Endothelial cell (in vitro differentiated cells): ENCODE measurements around the gene PSMF1. TPM values are rescaled to one million over a fixed set of nuclear protein-coding genes. Genes with fewer than 3 reads are reported as not detected.

ENCODE experiments used
- DNase-seq: peaks from one replicate; pipeline ENCODE4 v3.0.0; 2021; ENCODE audit warnings: low spot score
- H3K27ac Mint-ChIP-seq: one replicate; pipeline ENCODE4 v1.8.0; 2021; ENCODE audit warnings: mixed read lengths, inconsistent platforms; ENCODE audit not compliant: unreplicated experiment
- H3K27me3 Mint-ChIP-seq: one replicate; pipeline ENCODE4 v1.8.0; 2021; ENCODE audit warnings: mild to moderate bottlenecking, moderate library complexity, mixed read lengths, inconsistent platforms; ENCODE audit not compliant: unreplicated experiment
- H3K36me3 Mint-ChIP-seq: one replicate; pipeline ENCODE4 v1.8.0; 2021; ENCODE audit warnings: mild to moderate bottlenecking, low read depth, mixed read lengths, inconsistent platforms; ENCODE audit not compliant: unreplicated experiment
- H3K4me1 Mint-ChIP-seq: one replicate; pipeline ENCODE4 v1.8.0; 2021; ENCODE audit warnings: mild to moderate bottlenecking, mixed read lengths, inconsistent platforms; ENCODE audit not compliant: unreplicated experiment
- H3K4me3 Mint-ChIP-seq: one replicate; pipeline ENCODE4 v1.8.0; 2021; ENCODE audit warnings: mild to moderate bottlenecking, mixed read lengths, inconsistent platforms; ENCODE audit not compliant: unreplicated experiment
- H3K9me3 Mint-ChIP-seq: one replicate; pipeline ENCODE4 v1.8.0; 2021; ENCODE audit warnings: mixed read lengths, inconsistent platforms; ENCODE audit not compliant: unreplicated experiment
- total RNA-seq: library from RNA; stranded (reverse); fragmentation: NEBNext Ultra II Directional; extraction: Animal tissue kit (Norgen Biotek cat#: 25700); gene quantifications from one replicate; pipeline ENCODE4 v1.2.1, GENCODE V29; 2021; ENCODE audit not compliant: unreplicated experiment
- TF ChIP-seq, protein P1 (sequence below): fragments of 200-600 bp; sonication (generic); IDR thresholded peaks from one replicate; pipeline ENCODE4 v1.5.0; 2021; ENCODE audit warnings: antibody characterized with exemption; ENCODE audit not compliant: unreplicated experiment

Gene PSMF1
- total RNA-seq, 1 donor from 2014 or later = 91.7 TPM

DNA sequence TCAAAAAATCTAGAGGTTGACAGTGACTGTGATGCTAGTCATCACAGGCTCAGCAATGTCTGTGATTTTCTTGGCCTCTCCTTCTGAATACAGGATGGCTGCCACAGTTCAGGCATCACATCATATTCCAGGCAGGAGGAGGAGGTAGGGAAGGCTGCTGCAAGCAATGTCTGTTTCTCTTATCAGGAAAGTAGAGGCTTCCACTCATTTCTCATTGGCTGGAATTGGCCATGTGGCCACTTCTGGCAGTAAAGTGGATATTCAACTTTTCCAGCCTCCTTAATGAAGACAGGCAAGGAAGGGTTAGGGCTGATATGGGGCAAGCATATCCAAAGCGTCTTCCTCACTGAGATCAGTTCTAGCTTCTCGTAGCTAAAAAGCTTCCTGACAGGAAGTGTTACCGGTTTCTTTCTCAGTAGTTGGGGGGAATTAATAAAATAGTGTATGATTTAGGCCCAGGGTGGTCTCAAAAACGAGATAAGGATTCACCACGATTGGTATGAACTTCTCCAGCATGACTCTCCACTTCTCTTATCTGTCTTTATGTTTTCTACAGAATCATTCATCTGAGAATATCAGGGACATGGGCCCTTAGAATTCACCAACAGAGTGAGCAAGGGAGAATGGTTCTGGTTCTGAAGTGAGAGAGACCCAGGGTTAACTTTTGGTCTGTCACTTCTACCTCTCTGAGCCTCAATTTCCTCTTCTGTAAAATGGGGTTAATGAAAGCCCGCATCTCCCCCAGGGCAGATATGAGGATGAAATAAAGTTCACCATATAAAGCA lies 32.7 kb upstream of the PSMF1 start:
- Mint-ChIP-seq H3K27ac (no peak overlapping the region), H3K4me1 (no peaks in the 10 kb centered on the region), H3K27me3 (peaks cover 5% of the 10 kb centered on the region), H3K4me3 (no peak overlapping the region), H3K9me3 (no peaks in the 10 kb centered on the region), H3K36me3 (peaks cover 9% of the 10 kb centered on the region)
- DNase-seq = no peak
- TF ChIP-seq, protein P1, sequence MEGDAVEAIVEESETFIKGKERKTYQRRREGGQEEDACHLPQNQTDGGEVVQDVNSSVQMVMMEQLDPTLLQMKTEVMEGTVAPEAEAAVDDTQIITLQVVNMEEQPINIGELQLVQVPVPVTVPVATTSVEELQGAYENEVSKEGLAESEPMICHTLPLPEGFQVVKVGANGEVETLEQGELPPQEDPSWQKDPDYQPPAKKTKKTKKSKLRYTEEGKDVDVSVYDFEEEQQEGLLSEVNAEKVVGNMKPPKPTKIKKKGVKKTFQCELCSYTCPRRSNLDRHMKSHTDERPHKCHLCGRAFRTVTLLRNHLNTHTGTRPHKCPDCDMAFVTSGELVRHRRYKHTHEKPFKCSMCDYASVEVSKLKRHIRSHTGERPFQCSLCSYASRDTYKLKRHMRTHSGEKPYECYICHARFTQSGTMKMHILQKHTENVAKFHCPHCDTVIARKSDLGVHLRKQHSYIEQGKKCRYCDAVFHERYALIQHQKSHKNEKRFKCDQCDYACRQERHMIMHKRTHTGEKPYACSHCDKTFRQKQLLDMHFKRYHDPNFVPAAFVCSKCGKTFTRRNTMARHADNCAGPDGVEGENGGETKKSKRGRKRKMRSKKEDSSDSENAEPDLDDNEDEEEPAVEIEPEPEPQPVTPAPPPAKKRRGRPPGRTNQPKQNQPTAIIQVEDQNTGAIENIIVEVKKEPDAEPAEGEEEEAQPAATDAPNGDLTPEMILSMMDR = no peak

DNA sequence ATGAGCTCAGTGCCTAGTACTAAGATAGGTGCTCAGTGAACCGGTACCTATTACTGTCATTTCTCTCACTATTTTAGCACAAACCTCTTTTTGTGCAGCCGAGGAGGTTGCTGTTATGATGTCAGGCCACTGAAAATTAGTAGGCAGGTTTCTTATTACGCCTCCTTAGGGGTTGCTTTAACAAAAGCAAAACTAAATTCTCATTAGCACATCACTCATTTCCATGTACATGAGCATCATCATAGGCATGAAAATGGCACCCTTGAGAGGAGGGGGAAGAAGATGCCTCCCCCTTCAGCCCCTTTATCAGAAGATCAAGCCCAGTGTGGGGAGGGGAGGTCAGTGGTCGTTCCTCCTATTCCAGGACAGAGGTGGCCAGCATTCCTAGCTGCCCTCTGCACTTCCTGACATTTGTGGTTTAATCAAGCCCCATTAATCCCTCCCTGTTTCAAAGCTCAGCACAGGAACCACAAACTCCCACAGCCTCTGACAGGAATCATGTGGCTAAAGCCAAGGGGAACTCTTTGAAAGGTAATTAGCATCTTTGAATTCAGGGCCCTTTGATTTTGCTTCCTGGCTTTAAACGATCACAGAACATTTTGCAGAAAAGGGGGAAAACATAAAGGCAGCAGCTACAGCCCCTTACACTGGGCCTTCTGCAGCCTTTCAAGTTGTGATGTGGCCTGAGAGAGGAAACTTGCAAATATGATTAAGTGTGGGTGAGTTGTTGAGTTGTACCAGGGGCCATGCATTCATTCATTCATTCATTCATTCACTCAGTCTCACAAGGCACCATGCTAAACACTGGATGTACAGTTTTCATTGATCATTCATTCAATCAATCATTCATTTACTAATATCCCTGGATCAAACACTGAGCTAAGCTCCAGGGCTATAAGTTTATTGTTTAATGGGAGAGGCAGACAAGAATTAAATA lies 31.9 kb upstream of the PSMF1 start:
- Mint-ChIP-seq H3K36me3 (peaks cover 12% of the 10 kb centered on the region), H3K9me3 (no peaks in the 10 kb centered on the region), H3K27me3 (peaks cover 5% of the 10 kb centered on the region), H3K27ac (no peak overlapping the region), H3K4me1 (no peaks in the 10 kb centered on the region), H3K4me3 (no peak overlapping the region)
- no peak for DNase-seq
- TF ChIP-seq, protein P1 = no peak

DNA sequence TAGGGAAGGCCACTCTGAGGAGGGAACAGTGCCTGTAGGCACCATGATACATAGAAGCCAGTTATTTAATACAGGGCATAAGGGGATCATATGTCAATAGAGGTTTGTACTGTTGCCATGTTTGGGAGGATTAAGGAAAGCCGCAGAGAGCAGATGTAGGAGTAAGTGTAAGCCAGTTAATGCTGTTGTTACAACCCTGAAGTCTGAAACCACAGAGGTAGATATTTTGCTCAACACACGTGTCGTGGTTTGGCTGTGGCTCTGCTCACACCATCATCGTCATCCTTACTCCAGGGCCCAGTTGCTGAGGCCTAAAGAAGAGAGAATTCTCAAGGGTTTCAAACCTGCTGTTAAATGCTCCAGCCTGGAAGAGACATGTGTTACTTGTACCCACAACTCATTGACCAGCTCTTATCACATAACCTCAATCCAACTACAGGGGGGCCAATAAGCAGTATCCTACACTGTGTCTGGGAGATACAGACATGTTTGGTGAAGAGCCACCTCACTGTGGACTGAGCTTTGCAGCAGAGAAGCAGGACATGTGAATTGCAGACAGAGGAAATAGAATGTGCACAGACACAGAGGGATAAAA lies 31.0 kb upstream of the PSMF1 start:
- Mint-ChIP-seq H3K4me1 (no peaks in the 10 kb centered on the region), H3K4me3 (no peak overlapping the region), H3K27ac (no peak overlapping the region), H3K9me3 (no peaks in the 10 kb centered on the region), H3K36me3 (peaks cover 15% of the 10 kb centered on the region), H3K27me3 (peaks cover 5% of the 10 kb centered on the region)
- DNase-seq = no peak
- TF ChIP-seq, protein P1 = no peak

DNA sequence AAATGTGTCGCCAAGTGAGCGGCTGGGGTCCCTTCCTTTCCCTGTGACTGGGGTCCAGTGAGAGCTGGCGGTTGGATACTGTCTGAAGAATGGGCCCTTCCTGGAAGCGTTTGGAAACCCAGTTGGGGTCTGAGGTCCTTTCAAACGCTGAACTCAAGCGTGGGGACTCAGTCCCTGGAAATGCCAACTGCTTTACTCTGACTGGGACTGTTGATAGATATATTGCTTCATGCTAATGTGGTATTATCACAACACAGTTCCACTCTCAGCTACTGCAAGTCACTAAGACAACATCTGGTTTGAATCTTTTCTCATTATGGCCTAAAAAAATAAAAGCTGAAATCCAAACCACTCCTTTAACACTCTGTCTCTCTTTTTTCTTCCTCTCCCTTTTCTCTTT lies 23.7 kb upstream of the PSMF1 start:
- H3K27ac Mint-ChIP-seq = no peak overlapping the region
- H3K4me3 Mint-ChIP-seq = no peak overlapping the region
- H3K4me1 Mint-ChIP-seq = no peaks in the 10 kb centered on the region
- DNase-seq = no peak
- TF ChIP-seq, protein P1 = no peak
- H3K9me3 Mint-ChIP-seq = no peaks in the 10 kb centered on the region
- peaks cover 7% of the 10 kb centered on the region for H3K36me3 Mint-ChIP-seq
- peaks cover 2% of the 10 kb centered on the region for H3K27me3 Mint-ChIP-seq
